Bronchial epithelial cell (primary cell): Measurements from ENCODE around the gene GSG1. TPM values are rescaled to one million over a fixed set of nuclear protein-coding genes. Genes with fewer than 3 reads are reported as not detected.

Source experiments
- DNase-seq: peaks from one replicate; pipeline ENCODE4 v3.0.0-alpha.2; 2010; ENCODE audit warnings: low read depth
- FAIRE-seq: peaks from 2 replicates; lab custom pipeline; 2011; peaks lifted over from hg19 to GRCh38; lab: Jason Lieb, UNC
- H3K27me3 ChIP-seq: 2 replicates; pipeline ENCODE4 v1.5.1; 2011; ENCODE audit warnings: low read length; ENCODE audit not compliant: control insufficient read depth, insufficient read depth
- H3K36me3 ChIP-seq: 2 replicates; pipeline ENCODE4 v1.5.1; 2011; ENCODE audit warnings: low read length; ENCODE audit not compliant: control insufficient read depth, insufficient read depth
- H3K4me3 ChIP-seq: 2 replicates; pipeline ENCODE4 v1.5.1; 2011; ENCODE audit warnings: mild to moderate bottlenecking, low read depth, low read length, control low read depth
- total RNA-seq: library from RNA; depleted of rRNA; stranded (reverse); fragments of >200 nt; gene quantifications from 2 replicates; pipeline ENCODE4 v1.2.1, GENCODE V29; 2014
- TF ChIP-seq, protein P1 (sequence below): IDR thresholded peaks from 2 replicates; pipeline ENCODE4 v1.5.1; 2011; ENCODE audit warnings: mild to moderate bottlenecking, moderate library complexity, low read length, control low read depth, inconsistent platforms; ENCODE audit not compliant: insufficient read depth, severe bottlenecking

GSG1 gene
- total RNA-seq, 1 donor from 2014 or later, result not detected

DNA sequence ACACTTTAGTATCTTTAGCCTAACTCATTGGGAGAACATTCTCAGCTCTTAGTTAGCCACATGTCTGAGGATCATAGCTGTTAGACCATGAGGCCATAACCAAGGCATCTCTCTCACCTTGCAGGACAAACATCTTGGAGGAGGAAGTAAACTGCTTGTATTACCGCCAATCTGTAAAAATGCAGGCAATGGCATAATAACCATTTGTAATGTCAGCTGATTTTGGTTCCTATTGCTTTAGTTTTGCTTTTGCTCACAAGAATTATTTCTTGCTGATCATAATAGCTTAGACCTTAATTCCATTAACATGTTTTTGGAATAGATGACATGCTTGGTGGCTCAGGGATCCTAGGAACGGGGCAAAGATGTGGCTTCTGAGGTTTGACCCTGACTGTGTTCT is 16.4 kb upstream of the GSG1 start:
- TF ChIP-seq, protein P1, sequence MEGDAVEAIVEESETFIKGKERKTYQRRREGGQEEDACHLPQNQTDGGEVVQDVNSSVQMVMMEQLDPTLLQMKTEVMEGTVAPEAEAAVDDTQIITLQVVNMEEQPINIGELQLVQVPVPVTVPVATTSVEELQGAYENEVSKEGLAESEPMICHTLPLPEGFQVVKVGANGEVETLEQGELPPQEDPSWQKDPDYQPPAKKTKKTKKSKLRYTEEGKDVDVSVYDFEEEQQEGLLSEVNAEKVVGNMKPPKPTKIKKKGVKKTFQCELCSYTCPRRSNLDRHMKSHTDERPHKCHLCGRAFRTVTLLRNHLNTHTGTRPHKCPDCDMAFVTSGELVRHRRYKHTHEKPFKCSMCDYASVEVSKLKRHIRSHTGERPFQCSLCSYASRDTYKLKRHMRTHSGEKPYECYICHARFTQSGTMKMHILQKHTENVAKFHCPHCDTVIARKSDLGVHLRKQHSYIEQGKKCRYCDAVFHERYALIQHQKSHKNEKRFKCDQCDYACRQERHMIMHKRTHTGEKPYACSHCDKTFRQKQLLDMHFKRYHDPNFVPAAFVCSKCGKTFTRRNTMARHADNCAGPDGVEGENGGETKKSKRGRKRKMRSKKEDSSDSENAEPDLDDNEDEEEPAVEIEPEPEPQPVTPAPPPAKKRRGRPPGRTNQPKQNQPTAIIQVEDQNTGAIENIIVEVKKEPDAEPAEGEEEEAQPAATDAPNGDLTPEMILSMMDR, result no peak
- DNase-seq (no peak), FAIRE-seq (no peak)
- no peaks in the 10 kb centered on the region for H3K27me3 ChIP-seq
- H3K36me3 ChIP-seq, result no peaks in the 10 kb centered on the region
- H3K4me3 ChIP-seq, result no peak overlapping the region

DNA sequence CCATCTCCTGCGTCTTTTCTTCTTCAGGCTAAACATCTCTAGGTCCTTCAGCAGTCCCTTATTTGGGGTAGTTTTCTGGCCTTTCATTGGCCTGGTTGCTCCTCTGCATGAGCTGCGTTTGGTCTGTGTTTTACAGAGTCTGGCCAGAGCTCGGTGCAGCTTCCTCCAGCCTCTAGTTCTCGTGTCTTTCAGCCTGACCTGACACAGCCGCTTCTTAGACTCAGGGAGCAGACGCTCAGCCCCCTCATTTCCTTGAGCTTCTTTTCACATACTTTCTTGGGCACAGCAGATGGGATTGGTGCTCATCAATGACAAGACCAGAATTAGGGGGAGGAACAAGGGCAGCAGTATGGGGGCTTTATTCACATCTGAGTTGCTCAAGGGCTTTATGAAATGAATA is 13.6 kb upstream of the GSG1 start:
- no peak overlapping the region for H3K4me3 ChIP-seq
- FAIRE-seq, result no peak
- TF ChIP-seq, protein P1, result no peak

DNA sequence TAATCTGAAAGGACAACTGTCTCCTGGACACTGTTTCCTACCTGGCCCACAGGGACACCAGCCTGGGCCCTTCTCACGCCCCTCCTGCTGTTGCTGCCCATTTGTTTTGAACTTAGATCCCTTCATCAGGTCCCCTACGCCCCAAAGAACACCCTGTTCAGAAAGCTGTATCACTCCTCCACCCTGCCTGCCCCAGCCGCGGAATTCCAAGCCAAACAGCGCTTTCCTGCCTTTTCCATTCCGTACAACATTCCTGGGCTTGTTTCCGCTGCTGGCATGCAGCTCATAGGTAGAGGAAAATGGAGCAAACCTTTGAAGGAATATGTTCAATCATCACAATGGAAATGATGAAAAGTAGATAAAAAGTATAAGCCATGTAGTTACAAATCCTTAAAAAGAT is 12.8 kb upstream of the GSG1 start:
- FAIRE-seq, result no peak
- no peak for DNase-seq
- TF ChIP-seq, protein P1, result no peak
- no peak overlapping the region for H3K4me3 ChIP-seq
- H3K36me3 ChIP-seq, result no peaks in the 10 kb centered on the region
- H3K27me3 ChIP-seq, result no peaks in the 10 kb centered on the region

More for the DNA sequence above, 13.6 kb upstream of the GSG1 start:
- no peaks in the 10 kb centered on the region for H3K36me3 ChIP-seq
- DNase-seq, result no peak
- H3K27me3 ChIP-seq, result no peaks in the 10 kb centered on the region

DNA sequence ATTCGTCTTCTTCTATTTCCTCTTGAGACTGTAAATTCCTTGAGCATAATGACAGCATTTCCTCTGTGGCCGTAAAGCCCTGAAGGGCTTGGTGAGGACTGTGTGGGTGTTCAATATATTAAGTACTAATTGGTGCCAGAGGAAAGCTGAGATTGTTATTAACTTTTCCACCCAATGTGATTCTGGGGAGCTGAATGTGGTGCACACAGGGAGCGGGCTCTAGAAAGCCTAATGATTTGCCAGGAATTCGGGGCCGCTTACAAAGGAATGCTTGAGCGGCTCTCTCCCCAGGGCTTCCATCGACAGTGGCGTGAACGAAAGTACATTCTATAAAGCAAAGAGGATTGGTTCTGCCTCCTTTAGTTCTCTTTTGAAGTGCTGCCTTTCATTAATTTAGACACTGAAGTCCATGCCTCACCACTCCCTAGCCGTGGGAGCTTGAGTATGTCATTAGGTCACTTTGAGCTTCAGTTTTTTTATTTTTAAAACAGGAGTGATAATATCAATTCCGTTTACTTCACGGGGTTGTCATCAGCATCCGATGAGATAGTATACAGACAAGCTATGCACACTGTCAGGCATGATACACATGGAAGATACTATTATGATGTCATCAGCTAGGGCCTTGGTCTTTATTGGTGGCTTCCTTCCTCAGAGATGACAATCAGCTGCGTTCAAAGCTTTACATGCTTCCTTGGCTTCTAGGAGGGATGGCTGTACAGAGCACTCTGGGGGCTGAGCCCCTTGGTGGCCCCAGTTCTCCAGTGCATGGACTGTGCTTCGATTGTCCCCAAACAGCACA is 11.0 kb upstream of the GSG1 start:
- Histone ChIP-seq H3K4me3 (no peak overlapping the region), H3K36me3 (no peaks in the 10 kb centered on the region), H3K27me3 (no peaks in the 10 kb centered on the region)
- DNase-seq (no peak), FAIRE-seq (no peak)
- TF ChIP-seq, protein P1, result no peak

DNA sequence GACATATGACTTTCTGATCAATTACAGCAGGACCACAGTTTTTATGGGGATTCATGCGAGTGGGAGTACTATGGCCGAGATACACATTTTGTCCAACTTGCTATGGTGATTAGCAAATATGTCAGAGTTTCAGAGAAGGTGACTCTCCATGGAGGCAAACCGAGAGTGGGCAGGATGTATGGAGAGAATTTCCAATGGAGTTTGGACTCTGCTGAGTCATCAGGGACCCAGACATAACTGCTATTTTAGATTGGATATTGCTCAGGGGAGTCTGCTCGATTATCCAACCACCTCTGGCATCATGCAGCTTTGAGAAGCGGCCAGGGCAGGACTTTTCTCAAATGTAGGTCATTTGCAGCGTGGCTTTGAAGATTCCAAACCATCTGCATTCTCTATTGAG is 9.5 kb upstream of the GSG1 start:
- TF ChIP-seq, protein P1, result no peak
- no peak for DNase-seq
- no peaks in the 10 kb centered on the region for H3K36me3 ChIP-seq
- H3K4me3 ChIP-seq, result no peak overlapping the region
- no peak for FAIRE-seq
- H3K27me3 ChIP-seq, result no peaks in the 10 kb centered on the region
